Medulla oblongata (tissue), 1 donor: ENCODE data around the gene ARHGAP15.

Experiments
- DNase-seq: peaks from one replicate; pipeline ENCODE4 v3.0.0-alpha.2; 2015; ENCODE audit errors: extremely low spot score

ARHGAP15 gene

DNA sequence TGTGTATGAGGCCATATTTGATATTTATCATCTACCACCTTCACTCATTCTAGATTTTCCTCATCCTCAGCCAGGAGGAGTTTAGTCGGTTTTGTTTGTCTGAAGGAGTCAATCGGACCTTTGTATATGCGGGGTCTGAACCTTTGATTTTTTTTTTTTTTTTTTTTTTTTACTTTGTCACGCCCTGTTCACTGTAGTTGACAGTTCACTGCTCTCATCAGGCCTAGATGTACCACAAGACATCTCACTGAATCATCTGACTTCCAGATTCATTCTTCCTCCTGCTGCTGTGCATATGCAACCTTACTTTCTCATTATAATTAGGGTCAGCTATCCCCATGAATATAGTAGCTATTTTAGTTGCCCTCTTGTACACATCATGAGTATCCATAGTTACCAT lies 133.2 kb downstream of the ARHGAP15 start:
- no peak for DNase-seq

DNA sequence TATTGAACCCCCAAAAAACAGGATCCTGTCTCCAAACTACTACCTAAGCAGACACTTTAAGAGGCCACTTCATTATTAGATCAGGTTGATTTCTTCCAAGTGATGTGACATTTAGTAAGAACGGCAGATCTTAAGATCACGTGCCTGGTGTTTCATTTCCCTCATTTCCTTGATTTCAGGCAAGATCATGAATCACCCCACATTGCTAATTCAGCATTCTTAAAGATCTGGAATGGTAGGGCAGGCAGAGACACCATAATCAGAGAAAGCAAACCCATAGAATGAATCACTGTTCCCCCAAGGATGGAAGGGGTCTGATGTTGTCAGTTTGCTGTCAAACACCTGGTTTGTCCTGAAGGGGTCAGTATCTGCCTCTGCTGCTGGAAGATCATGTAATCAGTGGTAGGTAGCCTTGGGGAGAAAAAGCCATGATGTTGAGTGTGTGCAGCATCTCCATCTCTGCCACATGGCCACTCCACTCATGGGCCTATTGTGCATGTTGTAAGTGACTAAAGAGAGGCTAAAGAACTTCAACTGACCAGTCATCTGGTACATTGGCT lies 133.9 kb downstream of the ARHGAP15 start:
- no peak for DNase-seq

DNA sequence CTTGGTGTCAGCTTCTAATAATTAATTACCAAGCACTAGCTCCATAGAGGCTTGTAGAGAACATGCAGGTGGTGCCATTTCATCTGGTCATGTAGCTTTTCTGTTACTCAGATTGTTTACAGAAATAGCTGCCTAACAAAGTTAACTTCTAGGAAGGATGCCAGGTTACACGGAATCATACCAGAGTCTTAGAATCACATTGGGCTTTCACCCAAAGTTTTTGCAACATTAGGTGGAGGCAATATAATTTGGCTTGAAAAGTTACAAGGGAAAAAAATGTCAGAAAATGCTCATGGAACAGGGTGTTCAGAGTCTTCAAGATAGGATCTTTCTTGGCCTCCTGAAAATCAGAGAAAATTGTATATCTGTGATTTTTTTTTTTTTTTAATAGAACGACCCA lies 135.6 kb downstream of the ARHGAP15 start:
- no peak for DNase-seq

DNA sequence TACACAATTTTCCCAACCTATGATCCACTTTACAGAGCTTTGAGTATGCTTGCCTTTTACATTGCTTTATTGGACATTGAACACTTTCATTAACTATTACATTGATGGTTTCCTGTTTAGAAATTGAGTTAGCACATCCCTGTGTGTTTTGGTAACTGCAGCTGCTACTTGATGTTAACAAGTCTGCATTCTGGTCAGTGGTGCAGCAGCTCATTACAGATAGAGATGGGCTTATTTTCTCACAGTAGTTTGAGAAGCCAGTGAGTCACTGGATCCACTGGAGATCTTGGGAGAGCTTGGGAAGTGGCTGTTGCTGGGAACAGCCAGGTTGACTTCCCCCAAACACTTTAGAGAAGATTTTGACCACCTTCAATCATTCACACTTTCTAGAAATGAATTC lies 150.5 kb downstream of the ARHGAP15 start:
- DNase-seq, result no peak

DNA sequence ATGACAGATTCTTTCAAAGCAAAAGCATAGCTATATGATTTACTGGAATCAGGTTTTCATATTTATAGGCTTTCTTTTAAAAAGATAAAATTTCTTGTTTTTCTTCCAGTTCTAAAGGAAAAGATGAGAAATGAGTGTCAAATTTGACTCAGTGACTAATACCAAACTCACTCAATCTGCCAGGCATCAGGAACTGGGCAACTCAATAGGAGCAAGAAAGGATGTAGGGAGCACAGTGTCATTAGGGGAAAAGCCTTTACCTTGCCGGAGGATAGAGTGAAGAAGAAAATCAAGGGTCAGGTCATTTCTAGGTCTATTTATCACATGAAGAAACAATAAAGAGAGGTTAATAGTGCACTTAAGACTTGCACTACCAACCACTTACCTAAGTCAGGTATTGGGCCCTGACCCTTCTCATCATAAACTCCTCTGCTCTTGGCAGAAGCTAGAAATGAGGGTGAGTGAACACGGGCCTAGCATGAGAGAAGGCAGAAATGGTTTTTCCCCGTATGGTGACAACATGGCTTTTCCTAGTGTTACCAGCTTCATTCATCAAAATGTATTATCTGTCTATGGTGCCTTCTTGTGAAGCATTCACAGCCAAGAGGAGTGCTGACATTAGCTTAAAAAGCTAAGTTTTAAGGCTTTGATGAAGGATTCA lies 151.0 kb downstream of the ARHGAP15 start:
- no peak for DNase-seq

DNA sequence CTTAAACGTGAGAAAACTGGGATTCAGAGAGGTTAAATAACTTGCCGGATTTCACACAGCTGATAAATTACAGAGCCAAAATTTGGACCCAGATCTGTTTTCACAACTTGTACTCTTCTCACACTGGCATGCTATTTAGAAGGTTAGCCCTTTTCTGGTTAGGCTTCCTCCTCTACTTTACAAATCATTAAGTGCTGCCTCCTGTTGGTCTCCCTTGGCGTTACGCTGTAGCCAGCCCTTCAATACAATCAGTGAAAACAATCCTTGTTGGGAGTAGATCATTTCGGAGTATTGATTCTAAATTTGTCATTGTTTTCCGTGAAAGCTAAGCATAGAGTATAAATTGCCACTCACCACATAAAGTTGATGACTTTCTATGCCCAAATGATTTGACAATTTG lies 153.5 kb downstream of the ARHGAP15 start:
- DNase-seq, result no peak

DNA sequence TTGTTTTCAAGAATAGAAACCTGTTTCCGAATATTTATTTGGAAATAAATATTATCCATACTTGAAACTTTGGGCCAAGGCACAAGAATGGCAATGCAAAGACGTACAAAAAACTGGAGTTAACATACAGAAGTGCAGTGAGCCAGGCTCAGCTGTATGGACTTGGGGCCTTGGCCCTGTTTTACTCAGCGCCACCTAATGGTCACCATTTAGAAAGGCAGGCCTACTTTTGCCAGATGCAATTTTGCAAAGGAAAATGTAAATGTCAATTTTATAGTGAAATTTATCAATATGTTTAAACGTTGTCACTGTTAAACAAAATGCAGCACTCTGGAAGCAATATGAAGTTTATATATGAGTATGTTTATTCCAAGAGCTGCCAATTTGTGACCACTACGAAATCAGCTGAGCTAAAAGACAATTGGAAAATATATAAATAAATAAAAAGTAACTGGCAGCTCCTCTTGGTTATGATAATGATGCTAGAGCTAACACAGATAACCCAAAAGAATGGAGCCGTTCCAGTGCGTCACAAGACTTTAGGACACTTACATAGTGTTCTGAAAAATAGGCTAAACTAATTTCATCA lies 155.0 kb downstream of the ARHGAP15 start:
- peak; percentile 41 for DNase-seq

DNA sequence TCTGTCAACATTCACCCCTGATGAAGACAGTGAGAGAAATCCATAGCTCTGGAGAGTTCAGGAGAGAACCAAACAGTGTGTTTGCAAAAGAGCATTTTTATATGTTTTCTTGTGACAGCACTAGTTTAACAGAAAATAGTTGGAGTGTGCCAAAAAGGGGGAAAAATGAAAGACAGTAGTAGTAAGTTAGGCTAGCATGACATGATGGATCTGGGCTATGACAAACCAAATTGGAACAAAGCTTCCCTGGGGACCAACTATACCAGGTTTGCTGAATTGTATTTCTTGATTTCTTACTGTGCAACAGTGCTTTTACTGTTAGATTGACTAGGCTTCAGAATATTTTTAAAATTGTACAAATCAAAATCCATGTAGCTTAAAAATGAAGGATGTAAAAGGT lies 159.8 kb downstream of the ARHGAP15 start:
- DNase-seq, result no peak

DNA sequence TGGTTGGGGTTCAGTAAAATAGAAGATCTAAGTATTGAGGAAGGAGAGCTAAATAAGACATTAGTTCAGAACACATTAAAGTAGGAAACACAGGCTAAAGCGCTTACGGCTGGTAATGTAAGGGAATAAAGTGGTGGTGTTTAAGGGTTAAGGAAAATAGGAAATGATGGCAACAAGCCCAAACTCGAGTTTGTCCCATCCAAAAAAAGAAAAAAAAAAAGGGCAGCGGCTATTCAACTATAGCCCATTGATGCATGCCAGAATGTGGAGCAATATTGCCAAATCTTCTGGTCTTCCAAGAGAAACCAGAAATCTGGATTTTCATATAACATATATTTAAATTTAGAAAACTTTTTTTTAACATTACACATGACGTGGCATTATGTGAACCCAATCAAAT lies 161.0 kb downstream of the ARHGAP15 start:
- DNase-seq, result no peak

DNA sequence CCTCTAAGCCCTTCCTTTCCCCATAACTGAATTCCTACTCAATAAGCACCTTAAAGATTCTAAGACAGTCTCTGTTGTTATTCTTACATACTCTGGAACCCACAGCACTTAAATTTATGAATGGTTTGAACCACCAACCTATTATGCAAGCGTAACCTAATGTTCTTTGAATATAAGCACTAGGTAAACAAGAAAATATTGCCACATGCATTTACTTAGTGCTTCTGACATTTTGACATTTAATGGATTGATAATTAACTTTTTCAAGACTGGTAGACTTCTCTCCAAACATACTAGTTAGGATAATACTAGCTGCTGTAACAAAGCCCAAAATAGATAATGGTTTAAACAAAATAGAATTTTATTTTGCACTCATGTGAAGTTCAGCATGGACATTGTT lies 164.8 kb downstream of the ARHGAP15 start:
- DNase-seq, result no peak

DNA sequence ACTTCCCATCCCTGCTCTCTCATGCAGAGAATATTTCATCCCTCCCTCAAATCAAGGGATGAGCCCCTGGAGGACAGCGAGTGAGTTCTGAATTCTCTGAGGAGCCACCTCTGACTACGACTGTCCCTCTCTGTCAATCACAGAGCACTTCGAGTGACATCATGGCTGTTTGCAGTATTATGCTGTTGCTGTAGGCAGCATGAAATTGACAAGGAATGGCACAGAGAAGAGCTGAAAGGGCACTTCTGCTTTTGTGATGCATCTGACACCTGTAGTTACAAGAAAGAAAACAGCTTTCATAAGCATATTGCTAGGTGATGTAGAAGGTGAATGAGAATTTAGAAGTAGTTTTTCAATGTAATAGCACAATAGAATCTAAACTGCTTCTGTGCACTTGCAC lies 166.9 kb downstream of the ARHGAP15 start:
- DNase-seq, result no peak

DNA sequence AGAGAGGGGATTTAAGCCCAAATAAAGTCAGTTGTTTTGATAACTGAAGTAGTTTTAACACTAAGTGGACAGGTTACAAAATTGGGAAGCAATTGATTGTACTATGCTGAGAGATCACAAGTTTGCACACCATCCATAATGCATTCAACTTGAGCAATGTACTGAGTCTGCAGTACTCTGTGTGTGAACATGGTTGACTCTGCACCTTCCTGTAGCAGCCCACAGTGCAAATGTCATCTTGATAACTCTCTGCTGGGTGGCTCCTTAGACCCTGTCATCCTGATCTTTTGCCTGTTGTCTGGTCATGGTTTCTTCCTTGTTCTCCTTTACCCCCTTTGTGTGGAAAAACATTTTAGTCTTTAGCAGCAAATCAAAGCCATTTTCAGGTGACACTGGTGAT lies 168.0 kb downstream of the ARHGAP15 start:
- no peak for DNase-seq

DNA sequence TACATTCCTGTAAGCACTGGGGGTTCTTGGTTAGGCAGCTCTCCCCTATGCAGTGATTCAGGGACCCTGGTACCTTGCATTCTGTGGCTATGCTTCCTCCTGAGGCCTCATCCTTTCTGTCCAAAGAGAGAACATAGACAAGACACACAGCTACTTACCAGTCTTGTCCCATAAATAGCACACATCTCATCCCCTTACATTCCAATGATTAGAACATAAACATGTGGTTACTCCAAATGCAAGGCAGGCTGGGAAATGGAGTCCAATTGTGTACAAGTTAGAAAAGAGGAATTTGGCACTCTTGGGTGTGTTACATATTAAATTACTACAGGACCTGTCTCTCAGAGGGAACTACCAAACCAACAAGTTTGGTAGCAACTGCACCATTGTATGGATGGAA lies 171.3 kb downstream of the ARHGAP15 start:
- no peak for DNase-seq

DNA sequence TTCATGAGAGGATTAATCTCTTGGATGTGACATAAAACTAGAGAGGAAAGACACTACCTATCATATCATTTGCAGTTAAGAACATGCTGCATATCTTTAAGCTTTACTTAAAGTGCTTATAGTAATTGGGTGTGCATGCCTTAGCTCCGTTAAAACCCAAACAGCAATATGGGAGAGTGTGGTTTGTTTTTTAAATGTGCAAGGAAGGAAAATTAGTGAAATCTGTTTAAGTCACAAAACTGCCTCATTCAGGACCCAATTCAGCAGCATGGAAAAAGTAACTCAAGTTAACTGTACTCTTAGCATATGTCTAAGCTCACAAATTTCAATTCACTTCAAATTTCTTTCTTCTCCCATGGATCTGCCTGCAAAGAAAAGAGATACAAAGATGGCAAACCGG lies 182.2 kb downstream of the ARHGAP15 start:
- no peak for DNase-seq

DNA sequence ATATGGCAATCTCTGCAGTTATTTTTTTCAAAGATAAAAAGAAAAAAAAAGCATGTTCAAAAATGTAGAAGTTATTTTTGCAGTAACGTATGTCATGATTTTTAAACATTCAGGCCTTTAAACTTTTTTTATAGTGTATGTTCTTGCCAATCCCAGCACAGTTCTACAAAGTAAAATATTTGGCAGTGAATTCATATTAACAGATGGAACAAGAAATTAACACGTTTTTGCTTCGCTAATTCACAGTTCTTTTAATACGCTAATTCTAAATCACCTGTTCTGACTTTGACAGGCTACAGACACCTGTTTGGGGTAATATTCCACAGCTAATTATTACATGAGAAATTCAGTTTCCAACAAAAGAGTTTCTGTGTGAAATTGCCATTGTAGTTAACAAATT lies 183.2 kb downstream of the ARHGAP15 start:
- no peak for DNase-seq

DNA sequence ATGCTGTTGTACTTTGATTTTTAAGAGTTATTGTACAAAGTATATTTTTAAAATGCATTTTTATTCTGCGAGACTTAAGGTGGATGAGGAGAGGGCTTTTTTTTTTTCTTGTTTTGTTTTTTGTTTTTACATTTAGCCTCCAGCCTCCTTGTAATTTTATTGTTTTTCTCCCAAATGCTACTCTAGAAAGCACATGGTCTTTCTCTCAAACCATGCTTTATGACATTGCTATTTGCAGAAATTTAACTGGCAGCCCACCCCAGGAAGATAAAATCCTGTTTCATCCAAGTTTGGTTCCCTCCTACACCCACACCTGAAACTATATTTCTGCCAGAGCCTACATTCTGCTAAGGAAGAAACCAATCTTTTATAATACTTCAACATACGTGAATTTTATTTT lies 184.6 kb downstream of the ARHGAP15 start:
- DNase-seq, result no peak

DNA sequence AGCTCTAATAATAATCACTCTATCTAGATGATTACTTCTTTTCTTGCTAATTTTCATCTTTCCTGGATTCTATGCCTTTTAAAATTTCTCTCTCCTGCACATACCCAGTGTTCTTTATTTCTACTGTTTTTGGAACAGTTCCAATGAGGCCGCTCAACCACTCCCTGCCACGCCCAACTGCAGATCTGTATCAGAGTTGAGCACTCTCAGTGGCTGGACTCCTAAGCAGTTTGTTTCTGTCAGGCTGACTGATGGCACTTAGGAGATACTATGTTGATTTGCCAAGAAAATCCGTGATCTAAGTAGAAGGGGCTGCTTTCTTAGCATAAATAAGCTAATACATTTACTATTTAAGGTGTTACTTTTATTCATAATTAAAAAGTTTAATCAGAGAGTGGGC lies 192.8 kb downstream of the ARHGAP15 start:
- DNase-seq, result no peak

DNA sequence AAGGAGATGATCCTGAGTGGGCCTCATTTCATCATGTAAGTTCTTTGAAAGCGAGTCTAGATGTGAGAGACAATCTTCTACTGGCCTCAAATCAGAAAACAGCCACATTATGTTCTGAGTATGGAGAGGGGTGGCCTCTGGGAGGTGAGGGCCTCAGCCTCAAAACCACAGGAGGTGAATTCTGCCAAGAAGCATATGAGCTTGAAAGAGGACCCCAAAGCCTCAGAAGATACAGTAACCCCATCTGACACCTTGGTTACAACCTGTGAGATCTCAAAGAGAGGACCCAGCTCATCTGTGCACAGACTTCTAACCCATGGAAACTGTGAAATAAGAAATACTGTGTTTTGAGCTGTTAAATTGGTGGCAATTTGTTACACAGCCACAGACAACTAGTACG lies 200.1 kb downstream of the ARHGAP15 start:
- no peak for DNase-seq

DNA sequence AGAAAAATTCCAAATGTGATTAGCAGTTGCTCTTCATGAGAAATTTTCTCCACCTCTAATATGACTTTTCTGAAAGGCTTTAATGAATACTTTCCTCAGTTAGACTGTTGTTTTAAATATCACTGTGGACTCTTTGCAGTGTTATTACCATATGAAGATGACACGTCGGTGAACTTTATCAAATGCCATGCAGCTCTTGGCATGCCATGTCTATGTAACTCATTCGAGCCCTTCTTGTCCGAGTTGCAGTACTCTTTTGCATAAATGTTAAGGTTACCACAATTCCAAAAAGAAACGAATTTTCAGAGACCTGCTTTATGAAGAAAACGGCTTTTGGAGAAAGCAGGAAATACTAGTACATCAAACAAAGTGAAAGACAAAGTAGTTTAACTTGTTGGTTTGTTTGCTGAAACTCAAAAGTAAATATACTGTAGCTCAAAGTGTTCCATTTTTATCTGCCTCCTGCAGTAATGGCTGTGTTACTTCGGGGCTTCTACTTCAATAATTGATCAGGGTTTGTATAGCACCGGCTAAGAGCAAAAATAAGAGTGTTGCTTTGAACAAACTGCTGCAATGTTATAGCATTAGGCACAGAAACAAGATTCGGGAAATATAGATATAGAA lies 204.1 kb downstream of the ARHGAP15 start:
- no peak for DNase-seq

DNA sequence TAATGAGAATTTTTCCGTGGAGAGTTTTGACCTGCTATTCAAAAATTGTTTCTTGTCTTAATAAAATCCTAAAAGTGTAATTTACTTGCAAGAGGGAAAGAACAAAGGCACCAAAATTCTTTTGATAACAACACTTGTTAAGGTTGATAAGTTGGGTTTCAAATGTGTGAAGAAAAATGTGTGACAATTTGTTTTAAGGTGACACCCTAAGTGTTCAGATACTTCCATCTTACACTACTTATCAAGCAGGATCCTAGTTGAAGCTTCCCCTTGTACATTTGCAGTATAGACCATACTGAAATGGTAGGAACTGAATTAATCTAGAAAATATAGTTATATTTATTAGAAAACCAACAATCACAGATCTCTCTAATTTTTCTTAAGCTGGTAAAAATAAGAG lies 204.6 kb downstream of the ARHGAP15 start:
- DNase-seq, result no peak

DNA sequence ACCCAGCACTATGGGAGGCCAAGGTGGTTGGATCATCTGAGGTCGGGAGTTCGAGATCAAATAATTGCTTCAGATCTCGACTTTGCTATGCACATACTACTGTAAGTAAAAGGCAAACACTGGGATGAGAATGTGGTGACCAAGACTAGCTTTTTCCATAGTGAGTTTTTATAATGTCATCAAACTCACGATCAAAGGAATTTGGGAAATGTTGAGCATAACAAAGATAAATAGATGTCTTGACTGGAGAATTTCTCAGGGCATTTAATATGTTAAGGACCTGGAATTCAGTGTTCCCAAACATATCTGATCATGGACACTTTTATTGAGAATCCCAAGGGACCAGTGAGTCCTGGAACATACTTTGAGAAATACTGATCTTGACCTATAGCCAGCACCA lies 205.6 kb downstream of the ARHGAP15 start:
- no peak for DNase-seq

DNA sequence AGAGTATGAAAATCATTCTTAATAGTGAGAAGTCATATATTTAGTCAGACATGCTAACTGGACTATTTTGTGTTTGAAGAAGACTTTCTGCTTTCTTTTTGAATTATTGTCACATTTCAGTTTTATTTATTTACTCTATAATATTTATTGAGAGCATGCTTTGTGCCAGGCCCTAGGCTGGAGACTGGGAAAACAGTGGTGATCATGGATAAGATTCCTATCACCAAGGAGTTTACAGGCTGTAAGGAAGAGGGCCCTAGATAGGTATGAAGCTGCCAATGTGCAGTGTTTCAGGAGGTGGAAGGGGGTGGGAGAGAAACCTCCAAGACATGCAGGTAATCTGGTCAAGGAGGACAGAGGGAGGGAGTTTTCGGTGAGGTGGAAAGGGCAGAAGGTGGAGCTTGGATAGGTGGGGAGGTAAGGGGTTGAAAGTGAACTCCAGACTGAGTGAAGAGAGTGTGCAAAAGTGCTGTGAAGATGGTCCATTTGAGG lies 207.5 kb downstream of the ARHGAP15 start:
- no peak for DNase-seq

DNA sequence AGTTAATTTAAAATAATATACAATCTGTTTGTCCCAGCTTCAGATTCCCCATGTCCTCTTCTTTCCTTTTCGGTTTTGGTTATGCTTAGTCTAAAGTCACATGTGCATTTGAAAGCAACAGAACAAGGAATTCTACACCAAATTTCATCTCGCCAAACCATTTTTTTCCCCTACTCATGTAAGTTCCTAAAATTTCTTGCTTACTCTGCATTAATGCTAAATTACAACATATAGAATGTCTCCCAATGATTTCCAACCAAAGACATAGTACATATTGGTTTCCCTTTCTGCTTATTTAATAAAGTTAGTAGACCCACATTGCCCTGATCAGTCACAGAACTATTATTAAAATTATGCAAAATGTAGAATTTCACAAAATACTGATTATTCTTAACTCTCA lies 212.3 kb downstream of the ARHGAP15 start:
- DNase-seq, result no peak
